Tibial nerve (tissue), 3 donors: ENCODE results near the gene WSCD2.

Experiments used
- POLR2A ChIP-seq, 2 donors: fragments of 450-650 bp; IDR thresholded peaks; one replicate each; pipeline ENCODE4 v1.6.1; 2017; ENCODE audit warnings: antibody characterized with exemption in 2 of 2, mild to moderate bottlenecking in 2 of 2, moderate library complexity in 2 of 2
- TF ChIP-seq, protein P1 (sequence below), 5 experiments: fragments of 200-600 bp in 3 of 5; fragments of 450-650 bp in 2 of 5; sonication (generic) in 3 of 5; IDR thresholded peaks; one replicate each; pipeline ENCODE4 v1.5.1; 2016 to 2019; ENCODE audit warnings: antibody characterized with exemption in 5 of 5, mild to moderate bottlenecking in 3 of 5, moderate library complexity in 2 of 5

DNA sequence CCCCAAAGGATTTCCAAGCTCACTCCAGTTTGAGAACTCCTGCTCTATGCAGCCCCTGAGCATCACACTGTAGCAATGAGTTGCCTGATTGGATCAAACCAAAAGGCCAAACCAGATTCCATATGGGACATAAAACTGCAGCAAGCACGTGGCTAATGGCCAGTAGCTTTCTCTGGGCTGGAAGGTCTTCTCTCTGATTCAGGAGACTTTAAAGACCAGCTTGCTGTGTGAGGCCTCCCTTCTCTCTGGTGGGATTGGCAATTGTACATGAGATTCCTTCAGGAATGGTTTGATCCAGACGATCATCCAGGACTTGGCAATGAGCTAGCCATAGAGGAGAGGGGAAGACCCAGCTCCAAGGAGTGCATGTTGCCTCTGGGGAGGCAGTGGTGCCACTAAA is 50.2 kb downstream of the WSCD2 start:
- no peak for TF ChIP-seq POLR2A (IDR thresholded peaks at IDR 0.05)
- TF ChIP-seq, protein P1, sequence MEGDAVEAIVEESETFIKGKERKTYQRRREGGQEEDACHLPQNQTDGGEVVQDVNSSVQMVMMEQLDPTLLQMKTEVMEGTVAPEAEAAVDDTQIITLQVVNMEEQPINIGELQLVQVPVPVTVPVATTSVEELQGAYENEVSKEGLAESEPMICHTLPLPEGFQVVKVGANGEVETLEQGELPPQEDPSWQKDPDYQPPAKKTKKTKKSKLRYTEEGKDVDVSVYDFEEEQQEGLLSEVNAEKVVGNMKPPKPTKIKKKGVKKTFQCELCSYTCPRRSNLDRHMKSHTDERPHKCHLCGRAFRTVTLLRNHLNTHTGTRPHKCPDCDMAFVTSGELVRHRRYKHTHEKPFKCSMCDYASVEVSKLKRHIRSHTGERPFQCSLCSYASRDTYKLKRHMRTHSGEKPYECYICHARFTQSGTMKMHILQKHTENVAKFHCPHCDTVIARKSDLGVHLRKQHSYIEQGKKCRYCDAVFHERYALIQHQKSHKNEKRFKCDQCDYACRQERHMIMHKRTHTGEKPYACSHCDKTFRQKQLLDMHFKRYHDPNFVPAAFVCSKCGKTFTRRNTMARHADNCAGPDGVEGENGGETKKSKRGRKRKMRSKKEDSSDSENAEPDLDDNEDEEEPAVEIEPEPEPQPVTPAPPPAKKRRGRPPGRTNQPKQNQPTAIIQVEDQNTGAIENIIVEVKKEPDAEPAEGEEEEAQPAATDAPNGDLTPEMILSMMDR (IDR thresholded peaks at IDR 0.05): no peak
